Astrocyte of the spinal cord (primary cell): ENCODE measurements around the gene HTR5A.

Experiments used
- DNase-seq: peaks from one replicate; pipeline ENCODE4 v3.0.0; 2011; ENCODE audit warnings: low read depth, low spot score
- H3K4me3 ChIP-seq: 2 replicates; pipeline ENCODE4 v1.5.1; 2011; ENCODE audit warnings: low read depth, mild to moderate bottlenecking, low read length, moderate library complexity
- in situ Hi-C: cut with HindIII; loops from 2 replicates; pipeline ENCODE4 v1.10.0; 2017; ENCODE audit warnings: low sequenced_read_pairs
- TF ChIP-seq, protein P1 (sequence below): IDR thresholded peaks from 2 replicates; pipeline ENCODE4 v1.5.1; 2012; ENCODE audit warnings: low read depth, mild to moderate bottlenecking, low read length, inconsistent platforms

The HTR5A gene

DNA sequence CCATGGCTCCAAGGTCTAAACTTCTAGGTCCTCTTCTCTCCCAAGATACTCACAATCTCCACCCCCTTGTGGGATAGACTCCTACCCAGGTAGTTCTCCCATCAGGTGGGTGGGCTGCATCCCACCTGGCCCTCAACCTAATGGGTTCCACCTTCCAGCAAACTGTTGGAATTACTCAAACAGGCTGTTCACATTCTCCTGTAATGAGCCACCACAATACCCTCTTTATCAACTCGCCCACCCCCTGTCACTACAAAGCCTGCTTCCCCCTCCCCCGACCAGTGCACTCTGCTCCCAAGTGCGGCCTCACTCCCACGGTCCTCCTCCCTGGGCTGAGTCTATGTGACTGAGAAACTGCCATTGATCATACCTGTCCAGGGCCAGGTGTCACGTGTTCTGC lies 10.4 kb upstream of the HTR5A start:
- H3K4me3 ChIP-seq: no peak overlapping the region
- TF ChIP-seq, protein P1, sequence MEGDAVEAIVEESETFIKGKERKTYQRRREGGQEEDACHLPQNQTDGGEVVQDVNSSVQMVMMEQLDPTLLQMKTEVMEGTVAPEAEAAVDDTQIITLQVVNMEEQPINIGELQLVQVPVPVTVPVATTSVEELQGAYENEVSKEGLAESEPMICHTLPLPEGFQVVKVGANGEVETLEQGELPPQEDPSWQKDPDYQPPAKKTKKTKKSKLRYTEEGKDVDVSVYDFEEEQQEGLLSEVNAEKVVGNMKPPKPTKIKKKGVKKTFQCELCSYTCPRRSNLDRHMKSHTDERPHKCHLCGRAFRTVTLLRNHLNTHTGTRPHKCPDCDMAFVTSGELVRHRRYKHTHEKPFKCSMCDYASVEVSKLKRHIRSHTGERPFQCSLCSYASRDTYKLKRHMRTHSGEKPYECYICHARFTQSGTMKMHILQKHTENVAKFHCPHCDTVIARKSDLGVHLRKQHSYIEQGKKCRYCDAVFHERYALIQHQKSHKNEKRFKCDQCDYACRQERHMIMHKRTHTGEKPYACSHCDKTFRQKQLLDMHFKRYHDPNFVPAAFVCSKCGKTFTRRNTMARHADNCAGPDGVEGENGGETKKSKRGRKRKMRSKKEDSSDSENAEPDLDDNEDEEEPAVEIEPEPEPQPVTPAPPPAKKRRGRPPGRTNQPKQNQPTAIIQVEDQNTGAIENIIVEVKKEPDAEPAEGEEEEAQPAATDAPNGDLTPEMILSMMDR: no peak
- no peak for DNase-seq
- in situ Hi-C loops: no loop called here

DNA sequence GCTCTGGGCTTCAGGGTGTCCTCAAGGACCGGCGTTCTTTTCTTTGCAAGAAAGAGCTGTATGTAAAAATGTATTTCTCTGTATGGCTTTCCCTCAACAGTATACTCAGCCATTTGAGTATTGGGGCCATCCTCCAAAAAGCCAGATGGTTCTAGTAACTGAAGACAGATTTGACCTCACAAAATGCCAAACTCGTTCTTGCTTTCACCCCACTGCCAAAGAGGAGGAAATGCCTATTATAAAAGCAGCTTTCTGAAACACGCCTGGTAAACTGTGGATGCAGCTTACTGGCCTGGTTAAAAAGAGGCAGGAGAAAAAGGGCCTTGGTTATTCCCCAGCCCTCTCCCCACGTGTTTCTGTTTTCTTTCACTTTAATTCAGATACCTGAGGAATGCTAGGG lies 7.7 kb upstream of the HTR5A start:
- in situ Hi-C loops: no loop called here
- TF ChIP-seq, protein P1: no peak

DNA sequence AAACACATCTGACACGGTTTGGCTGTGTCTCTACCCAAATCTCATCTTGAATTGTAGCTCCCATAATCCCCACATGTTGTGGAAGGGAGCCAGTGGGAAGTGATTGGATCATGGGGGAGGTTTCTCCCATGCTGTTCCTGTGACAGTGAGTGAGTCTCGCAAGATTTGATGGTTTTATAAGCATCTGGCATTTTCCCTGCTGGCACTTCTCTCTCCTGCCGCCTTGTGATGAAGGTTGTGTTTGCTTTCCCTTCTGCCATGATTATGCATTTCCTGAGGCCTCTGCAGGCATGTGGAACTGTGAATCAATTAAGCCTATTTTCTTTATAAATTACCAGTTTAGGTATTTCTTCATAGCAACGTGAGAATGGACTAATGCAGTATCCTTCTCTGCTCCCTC lies 5.9 kb upstream of the HTR5A start:
- no peak for DNase-seq
- in situ Hi-C loops: no loop called here
- TF ChIP-seq, protein P1: no peak
- no peak overlapping the region for H3K4me3 ChIP-seq

More for the DNA sequence above, 7.7 kb upstream of the HTR5A start:
- no peak for DNase-seq
- no peak overlapping the region for H3K4me3 ChIP-seq

DNA sequence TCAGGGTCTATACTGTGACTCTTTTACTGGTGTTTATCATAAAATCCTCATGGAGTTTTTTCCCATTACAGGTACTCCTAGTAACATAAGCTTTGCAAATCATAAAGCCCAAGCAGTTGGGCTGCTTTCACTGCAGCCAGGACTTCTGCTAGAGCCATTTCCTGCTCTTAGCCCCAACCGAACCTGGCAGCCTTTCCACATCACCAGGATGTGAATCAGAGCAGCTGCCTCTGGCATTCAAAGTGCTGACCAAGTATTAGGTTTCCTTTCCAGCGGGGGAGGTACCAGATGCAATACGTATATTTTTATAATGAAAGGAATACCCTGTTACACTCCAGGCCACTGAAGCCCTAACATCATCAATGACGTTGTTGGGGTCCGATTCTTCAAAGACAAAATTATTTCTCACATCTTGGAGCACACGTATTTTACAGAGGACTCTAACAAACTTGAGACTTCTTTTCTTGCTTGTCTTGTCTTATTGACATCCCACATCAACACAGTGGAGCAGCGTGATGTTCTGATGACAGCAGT lies 3.6 kb upstream of the HTR5A start:
- TF ChIP-seq, protein P1: no peak
- DNase-seq: peak; percentile 56

DNA sequence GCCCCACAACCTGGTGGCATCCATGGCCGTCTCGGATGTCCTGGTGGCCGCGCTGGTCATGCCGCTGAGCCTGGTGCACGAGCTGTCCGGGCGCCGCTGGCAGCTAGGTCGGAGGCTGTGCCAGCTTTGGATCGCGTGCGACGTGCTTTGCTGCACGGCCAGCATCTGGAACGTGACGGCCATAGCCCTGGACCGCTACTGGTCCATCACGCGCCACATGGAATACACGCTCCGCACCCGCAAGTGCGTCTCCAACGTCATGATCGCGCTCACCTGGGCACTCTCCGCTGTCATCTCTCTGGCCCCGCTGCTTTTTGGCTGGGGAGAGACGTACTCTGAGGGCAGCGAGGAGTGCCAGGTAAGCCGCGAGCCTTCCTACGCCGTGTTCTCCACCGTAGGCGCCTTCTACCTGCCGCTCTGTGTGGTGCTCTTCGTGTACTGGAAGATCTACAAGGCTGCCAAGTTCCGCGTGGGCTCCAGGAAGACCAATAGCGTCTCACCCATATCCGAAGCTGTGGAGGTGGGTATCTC lies 1.1 kb downstream of the HTR5A start:
- TF ChIP-seq, protein P1: no peak

More for the DNA sequence above, 3.6 kb upstream of the HTR5A start:
- no peak overlapping the region for H3K4me3 ChIP-seq
- in situ Hi-C loops: no loop called here

DNA sequence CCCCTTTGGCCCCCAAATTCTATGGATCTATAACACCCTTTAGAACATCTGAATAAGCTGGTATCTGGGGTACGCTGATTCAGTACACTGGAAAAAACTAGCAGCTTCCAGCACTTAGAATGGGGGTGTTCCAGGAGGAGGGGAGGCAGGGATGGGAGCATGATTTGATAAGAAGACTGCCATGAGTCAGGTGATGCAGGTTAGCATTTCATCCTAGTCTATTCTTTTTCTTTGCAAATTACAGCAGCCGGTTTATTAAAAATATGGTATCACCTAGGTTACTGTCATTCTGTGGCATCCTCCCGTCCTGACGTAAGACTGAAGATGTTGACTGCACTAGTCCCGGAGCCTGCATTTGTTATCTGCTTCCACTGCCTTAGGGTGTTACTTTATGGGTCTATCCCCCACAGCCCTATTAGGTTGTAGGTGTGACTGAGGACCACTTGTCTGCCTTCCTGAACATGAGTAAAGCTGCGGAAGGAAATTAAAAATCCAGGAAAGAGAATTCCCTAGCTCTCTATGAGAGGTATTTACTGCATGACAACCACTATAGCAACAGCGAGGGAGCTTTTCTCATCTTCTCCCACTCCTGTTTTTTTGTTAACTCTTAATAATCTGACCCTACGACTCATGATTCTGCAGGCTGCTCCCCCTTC lies 1.9 kb downstream of the HTR5A start:
- no peak for DNase-seq
- in situ Hi-C loops: no loop called here
- TF ChIP-seq, protein P1: no peak
- H3K4me3 ChIP-seq: no peak overlapping the region

More for the DNA sequence above, 1.1 kb downstream of the HTR5A start:
- no peak for DNase-seq
- in situ Hi-C loops: no loop called here
- H3K4me3 ChIP-seq: no peak overlapping the region
